NK-92 (cell line): ENCODE results near the gene LDLRAD3.
"Not testable (repeated sequence)": the region's sequence is repeated elsewhere in the genome, so short reads cannot be mapped to it uniquely, and the experiment has no call there.

ENCODE experiments used
- DNase-seq: peaks from one replicate; lab custom pipeline; 2025; ENCODE audit not compliant: unreplicated experiment; lab: John Stamatoyannopoulos, UW

LDLRAD3 gene

DNA sequence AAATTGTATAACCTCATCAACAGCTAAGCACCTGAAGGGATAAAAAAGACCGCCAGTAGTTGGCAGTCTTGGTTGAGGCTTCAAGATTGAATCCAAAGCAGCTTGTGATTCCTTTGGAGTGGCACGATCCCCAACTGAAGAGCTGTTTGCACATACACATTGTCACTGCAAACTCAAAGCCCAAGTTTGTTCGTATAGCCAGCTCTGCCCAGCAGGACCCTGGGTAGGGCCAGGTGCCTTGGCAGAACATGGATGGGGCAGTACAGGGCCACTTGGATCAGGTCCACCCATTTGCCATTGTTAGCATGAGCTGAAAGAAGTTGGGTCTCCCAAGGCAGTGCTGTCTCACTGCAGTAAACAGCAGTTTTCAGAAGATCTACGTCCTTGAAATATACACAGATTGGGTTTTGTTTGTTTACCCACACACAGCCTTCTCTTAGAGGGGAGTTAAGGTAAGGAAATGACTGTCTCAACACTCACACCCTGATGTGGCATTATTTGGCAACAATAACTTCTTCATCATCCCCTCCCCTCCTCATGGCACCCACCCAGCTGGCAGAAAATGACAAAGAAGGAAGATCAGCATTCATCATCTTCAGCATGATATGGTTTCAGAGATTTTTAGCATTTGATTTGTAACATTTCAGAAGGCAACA lies 212.4 kb downstream of the LDLRAD3 start:
- DNase-seq = no peak

DNA sequence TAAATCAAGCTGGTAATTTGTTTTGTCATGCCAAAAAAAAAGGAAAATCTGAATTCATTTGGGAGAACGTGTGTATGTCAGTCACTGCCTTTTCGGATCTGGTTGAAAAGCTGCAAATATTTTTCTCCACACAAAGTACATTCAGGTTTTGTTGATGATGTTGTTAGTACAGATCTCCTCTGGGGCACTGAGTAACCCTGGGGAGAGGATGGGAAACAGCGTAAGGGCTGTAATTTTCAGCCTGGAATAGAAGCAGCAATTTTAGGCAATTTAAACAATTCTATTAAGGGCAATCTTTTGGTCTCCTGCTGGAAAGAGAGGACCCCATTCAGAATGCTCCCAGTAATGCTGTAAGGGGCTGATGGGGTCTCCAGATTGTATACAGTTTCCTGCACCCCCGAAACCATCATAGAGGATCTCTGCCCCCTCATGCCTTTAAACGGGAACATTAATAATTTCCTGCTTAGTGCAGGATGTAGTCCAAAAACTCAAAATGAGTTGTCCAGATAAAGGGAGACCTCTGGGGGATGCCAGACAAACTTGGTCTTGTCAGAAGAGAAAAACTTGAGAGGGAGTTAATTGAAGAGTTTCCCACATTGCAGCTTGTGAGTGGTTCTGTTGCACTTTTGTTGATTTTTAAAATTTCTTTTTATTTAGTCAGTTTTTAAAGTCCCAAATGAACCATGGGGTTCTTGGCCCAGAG lies 213.1 kb downstream of the LDLRAD3 start:
- DNase-seq = no peak

GRCh38 chr11:36160091-36160490 lies 216.2 kb downstream of the LDLRAD3 start:
- no peak for DNase-seq

DNA sequence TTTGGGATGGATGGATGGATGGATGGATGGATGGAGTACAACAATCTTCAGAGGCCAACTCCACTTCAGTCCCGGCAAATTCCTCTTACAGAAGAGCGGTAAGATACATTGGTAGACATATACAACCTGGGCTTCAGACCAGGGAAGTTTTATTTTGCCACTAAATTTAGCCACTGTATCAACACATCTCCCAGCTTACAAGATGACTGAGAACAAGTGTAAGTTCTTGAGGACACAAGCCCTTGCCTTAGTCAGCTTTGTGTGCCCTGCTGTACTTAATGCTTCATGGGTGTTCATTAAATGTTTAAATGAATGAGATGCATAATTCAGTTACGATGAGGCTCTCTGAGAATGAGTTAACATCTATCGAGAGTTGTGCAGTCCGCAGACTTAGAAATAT lies 217.7 kb downstream of the LDLRAD3 start:
- no peak for DNase-seq

- no peak for DNase-seq
Observed at GRCh38 chr11:36162006-36162882, 218.4 kb downstream of the LDLRAD3 start.

DNA sequence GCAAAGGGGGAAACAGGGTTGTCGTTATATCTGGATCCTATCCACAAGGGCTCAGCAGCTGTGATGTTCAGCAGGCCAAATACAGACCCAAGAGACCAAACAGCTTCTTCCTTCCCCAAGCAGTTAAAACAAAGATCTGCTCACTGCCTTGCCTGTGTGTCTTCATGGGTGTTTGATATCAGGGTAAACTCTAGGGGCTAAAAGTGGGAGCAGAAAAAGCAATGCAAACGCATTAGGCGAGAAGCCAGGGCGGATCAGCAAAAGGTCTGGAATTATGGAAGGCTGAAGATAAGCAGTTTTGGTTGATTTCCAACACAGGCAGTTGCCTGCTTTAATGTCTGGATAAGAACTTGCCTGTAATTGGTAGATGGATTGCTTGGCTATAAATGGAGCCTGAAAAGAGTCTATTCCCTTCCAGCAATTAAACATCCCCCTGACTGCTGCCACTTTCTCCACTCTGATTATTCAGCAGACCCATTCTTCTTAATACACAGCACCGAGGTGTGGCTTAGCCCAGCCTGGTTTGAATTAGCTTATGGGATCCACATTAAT lies 219.1 kb downstream of the LDLRAD3 start:
- no peak for DNase-seq

GRCh38 chr11:36164506-36165250 lies 220.8 kb downstream of the LDLRAD3 start:
- DNase-seq = no peak

GRCh38 chr11:36165621-36166397 lies 221.9 kb downstream of the LDLRAD3 start:
- DNase-seq = no peak

GRCh38 chr11:36167073-36167472 lies 223.2 kb downstream of the LDLRAD3 start:
- DNase-seq = no peak

DNA sequence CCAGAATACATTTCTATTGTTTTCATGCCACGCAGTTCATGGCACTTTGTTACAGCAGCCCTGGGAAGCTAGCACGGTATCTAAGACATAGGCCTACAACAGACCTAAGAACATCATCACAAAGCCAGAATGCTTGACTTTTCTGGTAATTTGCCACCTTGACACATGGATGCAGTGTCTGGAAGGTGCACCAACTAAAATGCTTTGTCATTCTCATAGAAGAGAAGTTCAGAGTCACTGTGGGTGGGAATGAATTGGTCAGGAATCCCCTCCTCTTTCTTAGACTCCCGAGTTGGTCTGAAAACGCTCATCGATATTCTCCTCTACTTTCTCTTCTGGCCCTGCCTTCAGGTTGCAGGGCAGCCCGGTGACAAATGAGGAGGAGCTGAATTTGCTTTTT lies 223.9 kb downstream of the LDLRAD3 start:
- DNase-seq = no peak

- no peak for DNase-seq
Observed at GRCh38 chr11:36177836-36178235, 234.0 kb downstream of the LDLRAD3 start.

DNA sequence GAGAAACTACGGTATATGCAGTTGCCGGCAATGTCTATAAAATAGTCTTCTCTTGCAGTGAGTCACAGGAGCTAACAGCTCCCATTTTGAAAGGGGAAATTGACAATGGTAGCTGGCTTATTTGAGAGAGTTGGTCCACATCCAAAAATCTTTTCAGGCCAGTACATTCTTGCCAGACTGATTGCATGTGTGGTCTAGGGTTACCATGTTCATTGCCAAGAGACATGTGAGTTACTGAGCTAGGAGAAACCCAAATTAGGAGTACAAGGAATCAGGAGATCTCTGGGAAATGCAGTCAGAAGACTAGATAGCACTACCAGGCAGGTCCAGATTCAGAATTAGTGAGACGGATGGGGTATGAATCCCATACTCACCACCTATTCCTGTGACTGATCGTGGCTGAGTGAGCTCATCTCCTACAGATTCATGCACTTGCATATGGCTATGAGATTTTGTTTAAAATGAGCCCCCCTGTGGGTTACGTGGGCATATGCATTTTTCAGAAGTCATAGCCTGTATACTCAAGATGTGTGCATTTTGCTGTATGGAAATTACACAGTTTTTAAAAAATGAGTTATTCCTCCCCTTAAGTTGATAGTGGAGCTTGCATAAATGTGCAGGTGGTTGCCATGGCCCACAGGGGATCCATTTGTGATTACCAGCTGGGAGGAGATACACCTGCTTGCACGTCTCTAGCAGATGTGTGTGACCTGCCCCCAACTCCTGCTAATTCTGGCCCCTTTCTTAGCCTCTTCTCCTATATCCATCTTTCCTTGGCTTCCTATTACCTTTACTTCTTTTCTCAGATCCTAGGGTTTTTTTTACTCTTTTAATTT lies 242.7 kb downstream of the LDLRAD3 start:
- no peak for DNase-seq

DNA sequence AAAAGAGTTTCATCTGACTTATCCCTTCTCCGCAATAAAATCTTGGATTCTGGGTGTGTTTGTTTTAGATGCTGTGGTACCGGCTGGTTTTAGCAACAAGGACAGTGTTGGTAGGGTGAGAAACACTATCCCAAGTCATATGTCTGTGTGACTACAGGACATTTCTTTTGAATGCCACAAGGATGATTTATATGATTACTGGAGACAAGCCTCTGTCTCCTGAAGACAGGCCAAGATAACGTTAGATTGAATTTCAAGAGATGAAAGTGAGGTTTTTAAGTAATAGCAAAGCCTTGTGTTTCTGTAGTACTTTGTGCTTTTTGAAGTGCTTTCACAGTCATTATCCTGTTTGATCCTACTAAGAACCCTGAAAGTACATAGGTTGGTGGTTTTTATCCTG lies 243.8 kb downstream of the LDLRAD3 start:
- no peak for DNase-seq

- not testable (repeated sequence) for DNase-seq
Observed at GRCh38 chr11:36189735-36190134, 245.9 kb downstream of the LDLRAD3 start.

GRCh38 chr11:36191941-36192340 lies 248.1 kb downstream of the LDLRAD3 start:
- DNase-seq = no peak

- DNase-seq = no peak
Observed at GRCh38 chr11:36192425-36193289, 248.8 kb downstream of the LDLRAD3 start.

GRCh38 chr11:36193290-36193619 lies 249.4 kb downstream of the LDLRAD3 start:
- no peak for DNase-seq

DNA sequence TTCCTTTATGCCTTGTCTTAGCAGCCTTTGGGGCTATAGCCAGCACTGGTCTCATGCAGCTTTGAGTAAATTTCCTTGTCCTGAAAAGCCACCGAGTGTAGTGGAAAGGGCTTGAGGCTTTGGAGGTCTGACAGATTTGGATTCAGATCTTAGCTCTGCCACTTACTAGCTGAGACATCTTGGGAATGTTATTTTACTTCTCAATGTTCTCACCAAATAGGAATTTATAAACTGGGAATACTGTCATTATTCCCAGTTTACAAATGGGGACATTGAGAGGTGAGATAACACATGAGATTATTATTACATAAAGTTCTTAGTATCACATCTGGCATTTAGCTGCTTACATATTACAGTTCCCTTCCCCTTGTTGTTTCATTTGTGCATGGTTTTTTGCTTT lies 249.9 kb downstream of the LDLRAD3 start:
- no peak for DNase-seq
